AG04449 (cell line): ENCODE measurements around the gene ARF3.

Source experiments
- CTCF ChIA-PET: fragments of 350-600 bp; formaldehyde crosslinking; extraction: SDS; loops from one replicate; lab custom pipeline; 2021; ENCODE audit warnings: antibody characterized with exemption; lab: Yijun Ruan, JAX
- POLR2A ChIA-PET: fragments of 400-600, 350-600 bp; formaldehyde crosslinking; extraction: SDS; loops from one replicate; lab custom pipeline; 2020; ENCODE audit warnings: antibody characterized with exemption, inconsistent platforms; lab: Yijun Ruan, JAX
- DNase-seq: peaks from one replicate; pipeline ENCODE4 v3.0.0-alpha.2; 2010; ENCODE audit warnings: low read depth, low spot score
- H3K4me3 ChIP-seq: 2 replicates; pipeline ENCODE4 v1.5.1; 2011; ENCODE audit warnings: low read depth, mild to moderate bottlenecking, control low read depth, low read length
- TF ChIP-seq, protein P1 (sequence below): IDR thresholded peaks from one replicate; pipeline ENCODE4 v1.5.1; 2011; ENCODE audit warnings: mild to moderate bottlenecking, moderate library complexity, low read length, control low read depth, inconsistent platforms; ENCODE audit not compliant: insufficient read depth; ENCODE audit errors: missing control alignments

ARF3 gene

DNA sequence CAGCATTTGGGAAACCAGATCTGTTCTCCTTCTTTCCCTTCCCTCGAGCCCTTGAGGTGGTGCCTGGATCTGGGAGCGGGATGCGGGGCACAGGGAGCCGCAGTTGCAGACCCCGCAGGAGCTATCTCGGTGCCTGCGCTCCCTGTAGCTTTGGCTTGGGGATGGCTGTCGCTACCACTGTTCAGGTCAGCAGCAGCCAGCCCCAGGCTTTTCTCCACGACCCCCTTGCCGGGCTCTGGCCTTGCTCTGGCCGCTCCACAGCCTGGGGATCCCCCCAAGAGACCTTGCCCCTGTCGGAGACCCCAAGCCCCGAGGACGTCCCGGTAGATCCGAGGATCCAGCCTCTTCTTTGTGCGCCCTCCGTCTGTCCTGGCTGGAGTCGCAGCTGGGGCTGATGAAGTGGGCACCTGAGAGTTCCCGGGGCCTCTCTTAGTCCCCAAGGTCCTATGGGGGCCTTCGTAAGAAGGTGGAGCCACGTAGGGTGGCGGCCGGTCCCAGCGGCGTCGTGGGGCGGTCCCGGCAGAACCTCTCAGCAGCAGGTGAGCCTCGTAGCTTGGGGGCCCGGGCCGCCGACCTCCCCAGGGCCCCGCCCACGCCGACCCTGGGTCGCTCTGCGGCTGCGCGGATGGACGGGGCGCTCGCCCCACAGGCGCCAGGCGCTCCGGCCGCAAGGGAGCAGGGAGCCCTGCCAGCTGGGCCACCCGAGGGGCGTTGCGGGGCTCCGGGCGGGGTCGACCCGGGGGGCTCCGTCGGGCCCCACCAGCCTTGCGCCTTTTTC is 40.6 kb upstream of the ARF3 start:
- CTCF ChIA-PET, result interaction anchor here (1.1 to 35.8 kb wide), 21 partner anchors 13 to 244 kb away, joined by 3 to 1340 read pairs (median 4); partner anchors contain the start of genes ARF3, CACNB3, DDX23 and FKBP11
- TF ChIP-seq, protein P1, sequence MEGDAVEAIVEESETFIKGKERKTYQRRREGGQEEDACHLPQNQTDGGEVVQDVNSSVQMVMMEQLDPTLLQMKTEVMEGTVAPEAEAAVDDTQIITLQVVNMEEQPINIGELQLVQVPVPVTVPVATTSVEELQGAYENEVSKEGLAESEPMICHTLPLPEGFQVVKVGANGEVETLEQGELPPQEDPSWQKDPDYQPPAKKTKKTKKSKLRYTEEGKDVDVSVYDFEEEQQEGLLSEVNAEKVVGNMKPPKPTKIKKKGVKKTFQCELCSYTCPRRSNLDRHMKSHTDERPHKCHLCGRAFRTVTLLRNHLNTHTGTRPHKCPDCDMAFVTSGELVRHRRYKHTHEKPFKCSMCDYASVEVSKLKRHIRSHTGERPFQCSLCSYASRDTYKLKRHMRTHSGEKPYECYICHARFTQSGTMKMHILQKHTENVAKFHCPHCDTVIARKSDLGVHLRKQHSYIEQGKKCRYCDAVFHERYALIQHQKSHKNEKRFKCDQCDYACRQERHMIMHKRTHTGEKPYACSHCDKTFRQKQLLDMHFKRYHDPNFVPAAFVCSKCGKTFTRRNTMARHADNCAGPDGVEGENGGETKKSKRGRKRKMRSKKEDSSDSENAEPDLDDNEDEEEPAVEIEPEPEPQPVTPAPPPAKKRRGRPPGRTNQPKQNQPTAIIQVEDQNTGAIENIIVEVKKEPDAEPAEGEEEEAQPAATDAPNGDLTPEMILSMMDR, result no peak
- POLR2A ChIA-PET, result interaction anchor here (1.2 kb wide), 1 partner anchor 20 kb away, joined by 3 read pairs; the partner anchor contains the start of gene PRKAG1
- peak overlapping the region; percentile 46 for H3K4me3 ChIP-seq
- no peak for DNase-seq

DNA sequence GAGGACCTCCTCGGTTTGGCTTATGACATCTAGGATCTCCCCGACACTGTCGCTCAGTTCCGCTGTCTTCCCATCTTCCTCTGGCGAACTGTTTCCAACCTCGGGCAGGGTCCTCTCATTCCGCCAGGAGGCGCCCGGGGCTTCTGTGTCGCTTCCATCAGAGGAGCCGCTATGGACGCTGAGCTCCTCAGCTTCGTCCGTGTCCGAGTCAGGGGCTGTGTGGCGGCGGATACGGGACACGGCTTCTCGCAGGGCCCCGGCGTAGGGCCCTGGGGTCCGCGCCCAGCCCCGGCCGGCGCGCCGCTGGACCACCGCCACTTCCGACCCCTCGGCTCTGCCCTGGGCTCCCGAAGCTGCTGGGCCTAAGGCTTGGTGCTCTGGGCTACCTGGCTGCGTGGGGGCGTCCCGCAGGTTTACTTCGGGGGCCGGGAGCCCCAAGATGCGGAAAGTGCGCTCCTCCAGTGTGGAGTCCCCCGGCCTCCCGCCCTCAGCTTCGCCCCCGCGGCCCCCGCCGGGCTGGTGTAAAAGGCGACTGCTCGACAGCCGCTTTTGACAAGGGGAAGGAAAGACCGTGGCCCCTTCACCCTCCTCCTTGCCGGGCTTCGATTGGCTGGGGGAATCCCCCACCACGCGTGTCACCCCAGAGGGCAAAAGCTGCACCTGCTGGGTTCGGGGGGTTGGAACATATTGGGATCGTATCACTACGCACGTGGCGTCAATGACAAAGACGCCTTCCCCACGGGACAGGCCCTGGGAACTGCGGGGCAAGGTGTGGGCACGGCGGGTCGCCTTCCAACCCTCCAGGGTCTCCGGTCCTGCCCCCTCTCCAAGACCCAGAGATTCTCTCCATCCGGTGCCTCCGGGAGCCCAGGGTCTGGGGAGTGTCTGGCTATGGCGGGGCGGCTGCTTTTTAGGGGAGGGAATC is 39.8 kb upstream of the ARF3 start:
- peak overlapping the region; percentile 27 for H3K4me3 ChIP-seq
- no peak for DNase-seq
- TF ChIP-seq, protein P1, result peak; percentile 89
- CTCF ChIA-PET, result interaction anchor here (0.7 to 35.8 kb wide), 33 partner anchors 14 to 521 kb away, joined by 3 to 1340 read pairs (median 4); partner anchors contain the start of genes ARF3, CACNB3, DDX23 and FKBP11
- POLR2A ChIA-PET, result interaction anchor here (1.2 kb wide), 1 partner anchor 61 kb away, joined by 5 read pairs; no protein-coding TSS in a partner anchor

DNA sequence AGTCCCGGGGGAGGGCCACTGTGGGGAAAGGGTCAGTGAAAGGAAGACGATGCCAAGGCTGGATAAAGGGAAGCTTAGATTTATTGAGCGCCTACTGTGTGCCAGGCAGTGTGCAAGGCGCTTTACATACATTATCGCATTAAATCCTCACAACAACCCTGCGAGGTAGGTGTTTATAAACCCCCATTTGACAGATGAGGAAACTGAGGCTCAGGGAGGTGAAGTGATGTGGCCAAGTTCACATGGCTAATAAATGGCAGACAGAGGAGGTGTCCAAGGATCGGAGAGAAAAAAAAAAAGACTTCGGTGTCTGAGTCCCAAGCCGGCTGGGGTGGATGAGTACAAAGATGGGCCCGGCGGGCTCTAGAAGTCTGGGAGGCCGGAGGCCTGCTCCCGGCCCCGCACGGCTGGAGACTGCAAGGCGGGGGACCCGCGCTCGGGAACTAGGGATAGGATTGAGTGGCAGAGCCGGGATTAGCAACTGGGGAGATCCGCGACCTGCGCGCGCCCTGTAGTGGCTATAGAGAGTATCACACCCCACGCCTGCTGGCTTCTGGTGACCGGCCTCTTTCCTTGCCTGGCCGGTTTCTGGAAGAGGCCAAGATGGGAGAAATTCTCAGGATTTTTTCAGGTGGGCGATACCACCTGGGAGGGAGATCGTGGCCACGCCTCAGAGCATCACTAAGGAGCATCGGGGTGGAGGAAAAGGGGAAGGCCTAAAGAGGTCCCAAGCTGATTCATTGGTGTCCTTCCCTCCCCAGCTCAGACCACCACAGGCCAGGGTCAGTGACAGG is 38.0 kb upstream of the ARF3 start:
- DNase-seq, result no peak
- peak overlapping the region; percentile 25 for H3K4me3 ChIP-seq
- TF ChIP-seq, protein P1, result peak; percentile 83
- POLR2A ChIA-PET, result no interaction called here
- CTCF ChIA-PET, result interaction anchor here (1.1 to 35.8 kb wide), 9 partner anchors 16 to 143 kb away, joined by 3 to 1340 read pairs (median 9); partner anchors contain the start of genes ARF3, DDX23, PRKAG1 and RND1

DNA sequence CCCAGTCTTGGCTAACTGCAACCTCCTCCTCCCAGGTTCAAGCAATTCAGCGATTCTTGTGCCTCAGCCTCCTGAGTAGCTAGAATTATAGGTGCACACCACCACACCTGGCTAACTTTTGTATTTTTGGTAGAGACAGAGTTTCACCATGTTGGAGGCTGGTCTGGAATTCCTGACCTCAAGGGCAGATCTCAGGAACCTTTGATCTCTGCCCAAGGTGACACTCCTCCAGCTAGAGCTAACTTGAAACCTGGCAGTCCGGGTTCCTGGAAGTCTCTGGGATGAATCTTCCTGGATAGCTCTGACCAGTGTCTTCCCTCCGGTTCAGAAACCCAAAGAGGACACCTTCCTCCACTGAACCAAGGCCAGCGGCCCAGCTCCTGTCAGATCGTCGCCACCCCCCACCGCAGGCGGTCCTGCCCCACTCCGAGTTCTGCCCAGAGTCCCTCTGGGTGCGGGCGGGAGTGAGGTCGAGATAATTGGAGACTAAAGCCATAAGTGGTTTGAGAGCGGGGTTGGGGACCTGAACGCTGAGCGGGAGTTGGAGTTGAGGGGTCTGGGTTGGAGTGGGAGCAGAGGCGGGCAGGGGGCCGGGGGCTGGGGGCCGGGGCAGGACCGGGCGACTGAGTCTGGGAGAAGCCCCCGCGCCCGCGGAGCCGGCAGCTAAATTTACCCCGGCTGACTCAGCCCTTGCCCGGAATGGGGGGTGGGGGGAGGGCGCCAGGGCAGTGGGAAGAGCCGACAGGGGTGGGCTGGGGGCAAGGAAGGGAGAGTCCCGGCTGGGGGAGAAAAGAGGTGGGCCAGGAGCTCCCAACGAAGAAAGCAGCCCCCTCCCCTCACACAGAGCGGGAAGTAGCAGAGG is 37.2 kb upstream of the ARF3 start:
- CTCF ChIA-PET, result interaction anchor here (0.7 to 35.8 kb wide), 8 partner anchors 8 to 142 kb away, joined by 3 to 1340 read pairs (median 10); partner anchors contain the start of genes ARF3, DDX23, PRKAG1 and WNT1
- no peak overlapping the region for H3K4me3 ChIP-seq
- POLR2A ChIA-PET, result interaction anchor here (0.9 kb wide), 1 partner anchor 128 kb away, joined by 3 read pairs; no protein-coding TSS in a partner anchor
- TF ChIP-seq, protein P1, result no peak
- DNase-seq, result no peak

DNA sequence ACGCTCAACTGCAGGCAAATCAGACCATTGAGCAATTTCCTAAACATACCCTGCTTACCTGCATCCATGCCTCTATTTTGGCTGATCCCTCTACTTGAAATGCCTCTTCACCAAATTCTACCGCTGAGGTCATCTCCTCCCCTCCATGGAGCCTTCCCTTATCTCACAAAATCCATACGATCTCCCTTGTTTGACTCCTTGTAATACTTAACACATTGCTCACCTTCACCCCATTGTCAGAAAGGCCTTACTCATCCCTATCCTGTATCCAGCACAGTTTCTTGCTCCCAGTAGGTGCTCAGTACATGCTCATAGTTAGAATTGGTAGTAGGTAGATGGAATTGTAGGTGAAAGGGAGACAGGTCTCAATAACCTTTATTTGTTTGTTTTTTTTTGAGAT is 36.5 kb upstream of the ARF3 start:
- DNase-seq, result no peak
- ChIA-PET POLR2A (interaction anchor here (0.9 kb wide), 1 partner anchor 128 kb away, joined by 3 read pairs; no protein-coding TSS in a partner anchor), CTCF (interaction anchor here (0.7 to 35.8 kb wide), 8 partner anchors 8 to 141 kb away, joined by 3 to 1340 read pairs (median 10); partner anchors contain the start of genes ARF3, DDX23, PRKAG1 and WNT1)
- no peak overlapping the region for H3K4me3 ChIP-seq
- TF ChIP-seq, protein P1, result no peak
